Measurements from ENCODE around the gene SCP2D1. TPM values are rescaled to one million over a fixed set of nuclear protein-coding genes. Genes with fewer than 3 reads are reported as not detected.

The SCP2D1 gene
- total and polyA plus RNA-seq, 10 donors, result not detected

DNA sequence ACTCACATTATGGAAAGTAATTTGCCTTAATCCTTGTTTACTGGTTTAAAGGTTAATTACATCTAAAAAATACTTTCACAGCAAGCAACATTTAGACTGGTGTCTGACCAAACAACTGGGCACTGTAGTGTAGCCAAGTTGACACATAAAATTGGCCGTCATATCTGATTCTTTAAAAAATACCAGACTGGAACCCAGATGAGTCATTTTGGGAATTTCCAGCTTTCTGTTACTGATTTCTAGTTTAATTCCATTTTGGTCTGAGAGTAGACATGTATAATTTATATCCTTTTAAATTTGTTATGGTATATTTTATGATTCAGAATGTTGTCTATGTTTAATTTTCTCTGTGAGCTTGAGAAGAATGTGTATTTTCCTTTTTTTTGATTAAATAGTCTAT, 44.1 kb downstream of the SCP2D1 start:
- no peak for DNase-seq
- Histone ChIP-seq H3K9me3 (peaks cover 0 to 25% (median 18%) of the 10 kb centered on the region in 8 donors), H3K4me3 (no peak overlapping the region), H3K27ac (no peak overlapping the region), H3K36me3 (no peaks in the 10 kb centered on the region), H3K27me3 (replicated peaks in 1 of 7) (no peaks in the 10 kb centered on the region), H3K4me1 (no peaks in the 10 kb centered on the region)
- TF ChIP-seq POLR2A (IDR thresholded peaks at IDR 0.05), result no peak
- no peak for TF ChIP-seq POLR2AphosphoS5 (IDR thresholded peaks at IDR 0.05)
- TF ChIP-seq, protein P1, sequence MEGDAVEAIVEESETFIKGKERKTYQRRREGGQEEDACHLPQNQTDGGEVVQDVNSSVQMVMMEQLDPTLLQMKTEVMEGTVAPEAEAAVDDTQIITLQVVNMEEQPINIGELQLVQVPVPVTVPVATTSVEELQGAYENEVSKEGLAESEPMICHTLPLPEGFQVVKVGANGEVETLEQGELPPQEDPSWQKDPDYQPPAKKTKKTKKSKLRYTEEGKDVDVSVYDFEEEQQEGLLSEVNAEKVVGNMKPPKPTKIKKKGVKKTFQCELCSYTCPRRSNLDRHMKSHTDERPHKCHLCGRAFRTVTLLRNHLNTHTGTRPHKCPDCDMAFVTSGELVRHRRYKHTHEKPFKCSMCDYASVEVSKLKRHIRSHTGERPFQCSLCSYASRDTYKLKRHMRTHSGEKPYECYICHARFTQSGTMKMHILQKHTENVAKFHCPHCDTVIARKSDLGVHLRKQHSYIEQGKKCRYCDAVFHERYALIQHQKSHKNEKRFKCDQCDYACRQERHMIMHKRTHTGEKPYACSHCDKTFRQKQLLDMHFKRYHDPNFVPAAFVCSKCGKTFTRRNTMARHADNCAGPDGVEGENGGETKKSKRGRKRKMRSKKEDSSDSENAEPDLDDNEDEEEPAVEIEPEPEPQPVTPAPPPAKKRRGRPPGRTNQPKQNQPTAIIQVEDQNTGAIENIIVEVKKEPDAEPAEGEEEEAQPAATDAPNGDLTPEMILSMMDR (IDR thresholded peaks at IDR 0.05 in 8 of 11, conservative IDR thresholded peaks at IDR 0.05 in 3 of 11), result no peak
- intact Hi-C loops (cut with DNase I; ENCODE audit: low total_unique reads), result no loop called here
- 52 to 81% (median 61%) methylated on average over 1 of the region's 1 CpG for WGBS, 5 donors

DNA sequence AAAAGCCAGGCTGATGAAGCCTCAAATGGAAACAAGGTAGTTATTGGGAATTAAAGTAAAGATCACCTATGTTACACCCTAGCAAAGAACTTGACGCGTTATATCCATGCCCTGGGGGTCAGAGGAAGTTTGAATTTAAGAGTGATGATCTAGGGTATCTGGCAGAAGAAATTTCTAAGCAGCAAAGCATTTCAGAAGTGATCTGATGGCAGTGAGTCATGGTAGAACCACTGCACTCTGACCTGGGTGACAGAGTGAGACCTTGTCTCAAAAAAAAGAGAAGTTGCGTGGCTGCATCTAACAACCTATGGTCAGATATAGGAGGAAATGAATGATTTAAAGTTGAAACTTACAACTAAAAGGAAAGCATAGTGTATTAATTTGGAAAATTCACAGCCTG, 45.2 kb downstream of the SCP2D1 start:
- H3K4me1 ChIP-seq, result no peaks in the 10 kb centered on the region
- WGBS, 5 donors, result 80 to 91% (median 85%) methylated on average over 3 of the region's 3 CpGs
- DNase-seq, result no peak
- TF ChIP-seq, protein P1 (IDR thresholded peaks at IDR 0.05 in 8 of 11, conservative IDR thresholded peaks at IDR 0.05 in 3 of 11), result no peak
- TF ChIP-seq POLR2AphosphoS5 (IDR thresholded peaks at IDR 0.05) (no peak), POLR2A (IDR thresholded peaks at IDR 0.05) (no peak)
- no peaks in the 10 kb centered on the region for H3K36me3 ChIP-seq
- H3K9me3 ChIP-seq, result peaks cover 0 to 25% (median 18%) of the 10 kb centered on the region in 8 donors
- no peak overlapping the region for H3K4me3 ChIP-seq
- H3K27ac ChIP-seq, result no peak overlapping the region
- H3K27me3 ChIP-seq (replicated peaks in 1 of 7), result no peaks in the 10 kb centered on the region
- intact Hi-C loops (cut with DNase I; ENCODE audit: low total_unique reads), result no loop called here

Other genes starting within 250 kb of the SCP2D1 start
- gene SMIM26, start 246.4 kb upstream of the SCP2D1 start, total RNA-seq, result 100 to 1,000 TPM in 1 of 7 donors, 10 to 100 TPM in 6; 36.5 to 104 (median 47.7) TPM
- gene SMIM26, start 246.4 kb upstream of the SCP2D1 start, polyA plus RNA-seq, result 100 to 1,000 TPM; 116 to 127 (median 126) TPM
- gene DTD1, start 225.7 kb upstream of the SCP2D1 start, total RNA-seq, result 10 to 100 TPM; 18.3 to 29.7 (median 24.6) TPM
- 10 to 100 TPM; 17.4 to 22.8 (median 21.8) TPM for gene DTD1, start 225.7 kb upstream of the SCP2D1 start, polyA plus RNA-seq

Measured in spleen (tissue), 11 donors.